ENCODE measurements around the gene NSRP1.
A peak's percentile ranks its signal among the peaks of the same experiment; 100 is the strongest.

Gene NSRP1

DNA sequence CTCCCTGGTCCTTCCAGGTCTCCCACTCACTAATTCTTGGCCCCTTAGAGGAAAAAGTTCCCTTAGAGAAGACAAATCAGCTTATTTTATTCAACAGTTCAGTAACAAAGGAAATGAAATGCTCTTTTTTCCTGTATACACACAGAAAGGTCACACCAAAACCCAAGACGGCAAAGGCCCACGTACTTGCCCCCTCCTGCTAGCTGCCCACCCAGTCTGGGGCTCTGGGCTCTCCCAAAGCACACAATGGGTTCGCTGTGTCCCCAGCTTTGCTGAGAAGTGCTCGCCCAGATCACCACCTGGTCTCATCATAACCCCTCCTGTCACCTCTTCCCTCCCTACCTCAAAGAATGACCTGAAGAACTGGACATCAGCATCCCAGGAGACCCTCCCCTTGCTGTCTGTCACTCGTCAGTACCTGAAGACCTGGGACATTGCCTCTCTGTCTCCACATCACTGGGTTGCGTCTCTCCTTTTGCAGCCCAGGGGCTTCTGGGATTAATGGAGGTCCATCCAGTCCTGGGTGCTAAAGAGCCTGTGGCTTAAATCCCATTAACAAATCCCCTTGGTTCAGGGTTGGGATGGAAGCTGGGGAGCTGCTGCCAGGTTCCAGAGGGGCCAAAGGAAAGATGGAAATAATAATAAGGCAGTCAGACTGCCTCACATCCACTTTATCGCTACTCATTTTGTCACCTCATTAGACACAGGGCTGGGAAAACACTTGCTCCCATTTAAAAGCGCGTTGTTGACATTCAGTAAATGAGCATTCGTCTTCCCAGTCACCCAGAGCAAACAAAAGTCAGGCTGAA lies 115.6 kb downstream of the NSRP1 start:
- TF ChIP-seq EP300 (IDR thresholded peaks at IDR 0.05; ENCODE audit: borderline replicate concordance): no peak

DNA sequence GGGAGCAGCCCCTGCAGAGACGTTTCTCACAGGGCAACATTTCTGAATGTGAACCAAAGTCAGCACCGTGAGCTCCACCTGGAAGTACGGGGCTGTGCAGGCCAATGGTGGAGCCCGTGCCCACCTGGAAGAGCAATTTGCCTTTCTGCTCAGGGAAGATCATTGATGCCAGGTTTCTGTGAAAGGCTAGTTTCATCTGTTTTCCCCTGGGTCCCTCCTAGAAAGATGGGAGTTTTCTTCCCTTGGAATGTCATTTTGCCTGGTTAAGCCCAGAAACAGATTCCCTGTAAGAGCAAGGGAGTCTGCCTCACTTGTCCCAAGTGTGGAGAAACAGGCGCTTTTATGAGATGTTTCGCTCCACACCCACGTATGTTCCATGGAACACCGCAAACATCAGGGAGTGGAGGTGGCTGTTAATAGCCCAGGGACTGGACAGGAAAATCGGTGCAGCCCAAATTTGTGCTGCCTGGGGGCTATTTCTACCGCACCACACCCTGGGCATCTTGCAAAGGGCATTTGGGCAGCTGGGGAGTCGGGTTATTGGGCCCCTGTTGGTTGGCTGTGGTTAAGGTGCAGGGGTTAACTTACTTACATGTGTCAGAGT lies 116.3 kb downstream of the NSRP1 start:
- TF ChIP-seq ZBTB7A (IDR thresholded peaks at IDR 0.05; ENCODE audit: low read depth) (no peak), CEBPB (IDR thresholded peaks at IDR 0.05) (no peak), TAF1 (IDR thresholded peaks at IDR 0.05; ENCODE audit: low read depth) (no peak), YY1 (IDR thresholded peaks at IDR 0.05; ENCODE audit: low read depth) (no peak), NFIC (IDR thresholded peaks at IDR 0.05) (no peak), EP300 (IDR thresholded peaks at IDR 0.05; ENCODE audit: borderline replicate concordance) (no peak), TEAD4 (IDR thresholded peaks at IDR 0.05) (no peak), CREB1 (IDR thresholded peaks at IDR 0.05; ENCODE audit: low read depth) (no peak)
- TF ChIP-seq, protein P1, sequence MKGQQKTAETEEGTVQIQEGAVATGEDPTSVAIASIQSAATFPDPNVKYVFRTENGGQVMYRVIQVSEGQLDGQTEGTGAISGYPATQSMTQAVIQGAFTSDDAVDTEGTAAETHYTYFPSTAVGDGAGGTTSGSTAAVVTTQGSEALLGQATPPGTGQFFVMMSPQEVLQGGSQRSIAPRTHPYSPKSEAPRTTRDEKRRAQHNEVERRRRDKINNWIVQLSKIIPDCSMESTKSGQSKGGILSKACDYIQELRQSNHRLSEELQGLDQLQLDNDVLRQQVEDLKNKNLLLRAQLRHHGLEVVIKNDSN (IDR thresholded peaks at IDR 0.05): no peak

DNA sequence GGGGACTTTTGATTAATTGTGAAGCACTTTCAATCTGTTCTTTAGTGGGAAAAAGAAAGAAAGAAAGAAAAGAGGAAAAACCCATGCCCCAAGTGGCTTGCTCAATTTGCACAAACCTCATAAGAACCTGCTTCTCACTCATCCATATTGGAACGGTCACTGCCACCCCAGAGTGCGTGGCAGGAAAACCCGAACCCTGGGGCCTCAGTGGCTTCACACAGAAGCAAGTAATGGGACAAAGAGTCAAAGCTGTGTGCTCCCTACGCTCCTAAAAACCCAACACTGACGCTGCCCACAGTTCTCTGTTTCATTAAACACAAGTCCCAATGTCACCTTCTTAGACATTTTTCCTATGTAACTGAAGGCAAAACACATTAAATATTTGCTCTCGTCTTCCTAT lies 117.7 kb downstream of the NSRP1 start:
- TF ChIP-seq ZBTB7A (IDR thresholded peaks at IDR 0.05; ENCODE audit: low read depth): no peak
- TF ChIP-seq, protein P1 (IDR thresholded peaks at IDR 0.05): no peak
- no peak for TF ChIP-seq EGR1 (IDR thresholded peaks at IDR 0.05)
- no peak for TF ChIP-seq YY1 (IDR thresholded peaks at IDR 0.05; ENCODE audit: low read depth)
- no peak for TF ChIP-seq EP300 (IDR thresholded peaks at IDR 0.05; ENCODE audit: borderline replicate concordance)
- no peak for TF ChIP-seq RAD21 (IDR thresholded peaks at IDR 0.05; ENCODE audit: low read depth)
- TF ChIP-seq, protein P2, sequence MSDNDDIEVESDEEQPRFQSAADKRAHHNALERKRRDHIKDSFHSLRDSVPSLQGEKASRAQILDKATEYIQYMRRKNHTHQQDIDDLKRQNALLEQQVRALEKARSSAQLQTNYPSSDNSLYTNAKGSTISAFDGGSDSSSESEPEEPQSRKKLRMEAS (IDR thresholded peaks at IDR 0.05): no peak
- TF ChIP-seq TCF12 (IDR thresholded peaks at IDR 0.05; ENCODE audit: low read depth): no peak
- TF ChIP-seq, protein P3, sequence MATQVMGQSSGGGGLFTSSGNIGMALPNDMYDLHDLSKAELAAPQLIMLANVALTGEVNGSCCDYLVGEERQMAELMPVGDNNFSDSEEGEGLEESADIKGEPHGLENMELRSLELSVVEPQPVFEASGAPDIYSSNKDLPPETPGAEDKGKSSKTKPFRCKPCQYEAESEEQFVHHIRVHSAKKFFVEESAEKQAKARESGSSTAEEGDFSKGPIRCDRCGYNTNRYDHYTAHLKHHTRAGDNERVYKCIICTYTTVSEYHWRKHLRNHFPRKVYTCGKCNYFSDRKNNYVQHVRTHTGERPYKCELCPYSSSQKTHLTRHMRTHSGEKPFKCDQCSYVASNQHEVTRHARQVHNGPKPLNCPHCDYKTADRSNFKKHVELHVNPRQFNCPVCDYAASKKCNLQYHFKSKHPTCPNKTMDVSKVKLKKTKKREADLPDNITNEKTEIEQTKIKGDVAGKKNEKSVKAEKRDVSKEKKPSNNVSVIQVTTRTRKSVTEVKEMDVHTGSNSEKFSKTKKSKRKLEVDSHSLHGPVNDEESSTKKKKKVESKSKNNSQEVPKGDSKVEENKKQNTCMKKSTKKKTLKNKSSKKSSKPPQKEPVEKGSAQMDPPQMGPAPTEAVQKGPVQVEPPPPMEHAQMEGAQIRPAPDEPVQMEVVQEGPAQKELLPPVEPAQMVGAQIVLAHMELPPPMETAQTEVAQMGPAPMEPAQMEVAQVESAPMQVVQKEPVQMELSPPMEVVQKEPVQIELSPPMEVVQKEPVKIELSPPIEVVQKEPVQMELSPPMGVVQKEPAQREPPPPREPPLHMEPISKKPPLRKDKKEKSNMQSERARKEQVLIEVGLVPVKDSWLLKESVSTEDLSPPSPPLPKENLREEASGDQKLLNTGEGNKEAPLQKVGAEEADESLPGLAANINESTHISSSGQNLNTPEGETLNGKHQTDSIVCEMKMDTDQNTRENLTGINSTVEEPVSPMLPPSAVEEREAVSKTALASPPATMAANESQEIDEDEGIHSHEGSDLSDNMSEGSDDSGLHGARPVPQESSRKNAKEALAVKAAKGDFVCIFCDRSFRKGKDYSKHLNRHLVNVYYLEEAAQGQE (IDR thresholded peaks at IDR 0.05; ENCODE audit: low read depth): no peak
- TF ChIP-seq TAF1 (IDR thresholded peaks at IDR 0.05; ENCODE audit: low read depth): no peak
- TF ChIP-seq NFIC (IDR thresholded peaks at IDR 0.05): no peak
- TF ChIP-seq CEBPB (IDR thresholded peaks at IDR 0.05): no peak
- TF ChIP-seq CREB1 (IDR thresholded peaks at IDR 0.05; ENCODE audit: low read depth): no peak
- TF ChIP-seq TEAD4 (IDR thresholded peaks at IDR 0.05): no peak
- no peak for TF ChIP-seq FOXM1 (IDR thresholded peaks at IDR 0.05; ENCODE audit: borderline replicate concordance, low read depth)

DNA sequence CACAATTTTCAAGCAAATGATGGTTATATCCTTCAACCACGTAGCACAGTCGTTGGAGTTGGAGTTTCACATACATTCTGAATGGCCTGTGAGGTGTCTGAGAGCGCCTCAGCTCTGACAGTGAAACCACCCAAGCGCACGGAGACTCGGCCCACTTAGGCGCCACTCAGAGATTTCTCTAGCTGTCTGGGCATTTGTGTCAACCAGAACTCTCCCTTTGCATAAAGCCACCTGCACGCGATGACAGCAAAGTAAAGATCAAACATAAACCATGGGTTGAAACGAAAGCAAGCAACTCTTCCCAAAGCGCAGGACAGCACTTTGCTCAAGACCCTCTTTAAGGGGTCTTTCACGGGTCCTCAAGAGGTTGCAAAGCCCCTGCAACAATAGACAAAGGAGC lies 118.3 kb downstream of the NSRP1 start:
- no peak for TF ChIP-seq NFIC (IDR thresholded peaks at IDR 0.05)

DNA sequence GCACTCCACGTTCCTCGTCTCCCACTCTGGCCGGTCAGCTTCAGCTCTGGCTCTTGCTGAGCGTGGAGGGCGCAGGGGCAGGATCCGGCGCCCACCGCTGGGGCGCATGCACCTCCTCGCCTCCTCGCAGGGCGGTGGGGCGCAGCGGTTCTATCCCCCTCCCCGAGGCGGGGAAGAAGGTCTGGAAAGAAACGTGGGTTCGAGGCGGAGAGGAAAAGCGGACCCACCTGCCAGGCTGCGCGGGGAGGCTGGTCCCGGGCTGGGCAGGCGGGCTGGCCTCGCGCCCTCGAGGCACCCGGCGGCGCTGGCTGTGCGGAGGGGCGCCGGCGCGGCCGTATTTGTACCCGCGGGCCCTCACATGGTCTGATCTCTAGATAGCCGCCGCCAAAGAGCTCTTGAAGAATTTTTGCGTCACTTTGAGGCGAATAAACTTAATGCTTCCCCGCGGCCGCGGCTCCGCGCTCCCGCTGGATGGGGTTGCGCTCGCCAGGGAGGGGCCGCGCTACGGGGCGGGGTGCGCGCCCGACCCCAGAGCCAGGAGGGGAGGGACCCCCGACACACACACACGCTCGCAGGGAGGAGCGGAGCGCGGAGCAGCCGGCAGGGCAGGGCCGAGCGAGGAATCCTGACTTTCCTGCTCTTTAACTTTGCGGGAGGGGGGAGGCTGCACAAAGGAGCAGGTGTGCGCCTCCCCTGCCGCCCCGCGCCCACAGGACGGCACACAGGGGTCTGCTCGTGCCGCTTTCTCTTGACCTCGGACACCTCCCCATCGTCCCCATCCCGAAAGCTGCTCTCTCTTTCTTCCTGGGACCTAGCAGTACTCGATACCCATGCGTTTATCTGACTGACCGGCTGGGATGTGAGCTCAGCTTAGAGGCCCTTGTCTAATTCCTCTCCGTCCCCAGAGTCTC lies 119.0 kb downstream of the NSRP1 start, which contains the start of gene SLC6A4:
TSS of gene SLC6A4 (minus strand) at position 312 of the 911 bp plus-strand sequence. CDS start 13,739 bp downstream, outside the sequence.
- TF ChIP-seq FOXM1 (IDR thresholded peaks at IDR 0.05; ENCODE audit: borderline replicate concordance, low read depth): no peak
- TF ChIP-seq, protein P2 (IDR thresholded peaks at IDR 0.05): peak; percentile 23; the same call in 1 of the 2 replicates
- 0 out of 2 replicates have a peak, but pooled peaks have one; percentile 23 for TF ChIP-seq ZBTB7A (IDR thresholded peaks at IDR 0.05; ENCODE audit: low read depth)

All from Ishikawa (cell line).